22Rv1 (cell line): ENCODE data around the gene KISS1.

Experiments used
- H3K27ac ChIP-seq: fragments of 450-650 bp; 2 replicates; pipeline ENCODE4 v1.5.1; 2017
- ZFX ChIP-seq: fragments of 450-650 bp; IDR thresholded peaks from 2 replicates; pipeline ENCODE4 v1.6.1; 2017; ENCODE audit warnings: antibody characterized with exemption, borderline replicate concordance
- TF ChIP-seq, protein P1 (sequence below): fragments of 450-650 bp; IDR thresholded peaks from 2 replicates; pipeline ENCODE4 v1.5.1; 2017; ENCODE audit warnings: mild to moderate bottlenecking

KISS1 gene

GRCh38 chr1:204216880-204217647 lies 20.8 kb upstream of the KISS1 start:
- no peak overlapping the region for H3K27ac ChIP-seq
- TF ChIP-seq, protein P1, sequence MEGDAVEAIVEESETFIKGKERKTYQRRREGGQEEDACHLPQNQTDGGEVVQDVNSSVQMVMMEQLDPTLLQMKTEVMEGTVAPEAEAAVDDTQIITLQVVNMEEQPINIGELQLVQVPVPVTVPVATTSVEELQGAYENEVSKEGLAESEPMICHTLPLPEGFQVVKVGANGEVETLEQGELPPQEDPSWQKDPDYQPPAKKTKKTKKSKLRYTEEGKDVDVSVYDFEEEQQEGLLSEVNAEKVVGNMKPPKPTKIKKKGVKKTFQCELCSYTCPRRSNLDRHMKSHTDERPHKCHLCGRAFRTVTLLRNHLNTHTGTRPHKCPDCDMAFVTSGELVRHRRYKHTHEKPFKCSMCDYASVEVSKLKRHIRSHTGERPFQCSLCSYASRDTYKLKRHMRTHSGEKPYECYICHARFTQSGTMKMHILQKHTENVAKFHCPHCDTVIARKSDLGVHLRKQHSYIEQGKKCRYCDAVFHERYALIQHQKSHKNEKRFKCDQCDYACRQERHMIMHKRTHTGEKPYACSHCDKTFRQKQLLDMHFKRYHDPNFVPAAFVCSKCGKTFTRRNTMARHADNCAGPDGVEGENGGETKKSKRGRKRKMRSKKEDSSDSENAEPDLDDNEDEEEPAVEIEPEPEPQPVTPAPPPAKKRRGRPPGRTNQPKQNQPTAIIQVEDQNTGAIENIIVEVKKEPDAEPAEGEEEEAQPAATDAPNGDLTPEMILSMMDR: no peak
- no peak for TF ChIP-seq ZFX

DNA sequence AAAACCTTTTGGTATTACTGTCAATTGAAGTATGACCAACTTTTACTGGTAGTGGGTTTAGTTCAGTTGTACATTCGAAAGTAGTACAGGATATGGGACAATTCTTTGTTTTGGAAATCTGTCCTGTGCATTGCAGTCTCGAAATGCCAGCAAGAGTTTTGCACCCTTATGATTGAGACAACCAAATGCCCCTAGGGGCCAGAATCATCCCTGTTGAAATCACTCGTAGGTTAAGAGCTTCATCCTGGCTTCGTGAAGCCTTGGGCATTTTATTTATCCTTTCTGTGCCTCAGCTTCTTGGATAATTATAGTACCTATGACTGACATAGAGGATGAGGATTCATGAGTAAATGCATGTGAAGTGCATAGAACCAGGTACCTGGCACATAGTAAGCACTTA lies 19.9 kb upstream of the KISS1 start:
- TF ChIP-seq, protein P1: no peak
- TF ChIP-seq ZFX: no peak
- H3K27ac ChIP-seq: no peak overlapping the region

GRCh38 chr1:204213668-204214662 lies 17.7 kb upstream of the KISS1 start, which contains the start of gene GOLT1A:
Gene GOLT1A, minus strand, starts transcription at chr1:204213988. Its CDS starts 82 bp downstream, at chr1:204213906.
- H3K27ac ChIP-seq: peak within 1 kb of the TSS; percentile 47
- no peak for TF ChIP-seq ZFX
- TF ChIP-seq, protein P1: peak; percentile 80

DNA sequence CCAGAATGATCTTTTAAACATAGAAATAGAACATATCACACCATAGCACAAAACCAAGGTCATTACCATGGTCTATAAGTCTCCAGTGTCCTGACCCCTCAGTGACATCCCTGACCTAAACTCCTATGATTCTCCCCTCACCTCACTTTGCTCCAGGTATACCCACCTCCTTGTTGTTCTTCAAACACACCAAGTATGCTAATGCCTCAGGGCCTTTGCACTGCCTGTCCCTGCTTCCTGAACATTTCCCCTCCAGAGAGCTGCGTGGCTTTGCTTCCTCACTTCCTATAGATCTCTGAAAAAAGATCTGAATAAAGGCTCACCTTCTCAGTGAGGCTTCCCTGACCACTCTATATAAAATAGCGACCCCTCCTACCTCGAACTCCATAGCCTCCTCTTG lies 16.4 kb upstream of the KISS1 start:
- TF ChIP-seq, protein P1: no peak
- TF ChIP-seq ZFX: no peak
- H3K27ac ChIP-seq: 0 out of 2 replicates have a peak overlapping the region, but pooled peaks have one; percentile 47

DNA sequence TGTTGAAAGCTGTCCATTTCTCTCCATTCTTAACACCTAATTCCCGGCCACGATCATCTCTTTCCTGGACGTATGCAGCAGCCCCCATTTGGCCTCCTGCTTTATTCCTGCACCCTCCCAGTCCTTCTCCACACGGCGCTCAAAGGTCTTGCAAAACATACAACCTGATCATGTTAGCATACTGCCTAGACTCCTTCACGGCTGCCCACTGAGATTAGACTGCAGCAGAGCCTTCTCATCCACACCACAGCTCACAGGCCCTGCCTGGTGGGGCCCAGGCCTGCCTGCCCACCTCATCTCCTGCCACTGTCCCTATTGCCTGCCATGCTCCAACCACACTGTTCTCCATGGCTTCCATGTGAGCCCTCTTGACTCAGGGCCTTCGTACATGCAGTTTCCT lies 14.8 kb upstream of the KISS1 start:
- H3K27ac ChIP-seq: no peak overlapping the region
- TF ChIP-seq ZFX: no peak
- TF ChIP-seq, protein P1: no peak

DNA sequence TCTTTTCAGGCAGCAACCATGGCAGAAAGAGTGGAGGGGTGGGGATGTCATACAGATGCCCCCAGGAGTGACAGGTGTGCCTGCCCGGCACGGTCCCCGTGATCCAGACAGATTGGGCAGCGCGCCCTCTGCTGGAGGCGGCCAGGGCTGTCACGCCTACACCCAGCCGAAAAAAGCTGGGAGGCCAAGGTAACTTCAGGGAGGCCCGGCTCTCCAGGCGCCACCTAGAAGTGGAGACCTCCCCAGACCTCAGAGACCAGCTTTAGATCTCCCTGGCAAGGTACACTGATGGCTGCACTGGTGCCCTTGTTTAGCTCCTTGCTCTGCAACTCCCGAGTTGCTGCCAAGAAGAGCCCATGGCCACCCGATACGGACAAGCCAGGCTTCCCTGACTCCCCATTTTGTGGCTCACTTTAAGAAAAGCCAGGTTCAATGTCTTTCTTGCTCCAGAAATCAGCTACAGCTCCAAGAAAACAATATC lies 10.9 kb upstream of the KISS1 start:
- TF ChIP-seq, protein P1: peak; percentile 100
- no peak for TF ChIP-seq ZFX
- no peak overlapping the region for H3K27ac ChIP-seq
